Measurements from ENCODE around the gene KRT81. TPM values are rescaled to one million over a fixed set of nuclear protein-coding genes. Genes with fewer than 3 reads are reported as not detected.

KRT81 gene
- total RNA-seq, 1 experiment from 2014 or later: 2.5 TPM

GRCh38 chr12:52331039-52331438 lies 39.7 kb upstream of the KRT81 start:
- Histone ChIP-seq H3K4me1 (replicated peaks; ENCODE audit: insufficient read depth) (peaks cover 24% of the 10 kb centered on the region), H3F3A (ENCODE audit: insufficient read depth, low read depth) (0 out of 2 replicates have a peak, but pooled peaks cover 8% of the 10 kb centered on the region), H3K27me3 (ENCODE audit: insufficient read depth, low read depth) (no peaks in the 10 kb centered on the region), H3K9me3 (ENCODE audit: insufficient read depth, low read depth) (no peaks in the 10 kb centered on the region), H3K36me3 (ENCODE audit: low read depth) (no peaks in the 10 kb centered on the region), H4K20me1 (ENCODE audit: insufficient read depth) (no peaks in the 10 kb centered on the region), H3K79me2 (ENCODE audit: low read depth) (no peaks in the 10 kb centered on the region), H3K4me2 (no peak overlapping the region), H3K27ac (no peak overlapping the region), H3K9me2 (ENCODE audit: insufficient read depth) (no peaks in the 10 kb centered on the region), H2AFZ (no peak overlapping the region), H3K4me3 (no peak overlapping the region)
- BruUV-seq (replicated peaks): no TSS peak
- ChIA-PET CTCF (interaction anchor here (0.7 kb wide), 1 partner anchor 38 kb away, joined by 3 read pairs; no protein-coding TSS in a partner anchor), POLR2A (ENCODE audit: unreplicated experiment) (interaction anchor here (0.6 kb wide), 1 partner anchor 251 kb away, joined by 3 read pairs; no protein-coding TSS in a partner anchor)
- no peak for DNase-seq
- intact Hi-C loops (cut with micrococcal nuclease; ENCODE audit: unreplicated experiment): no loop called here
- TF ChIP-seq EZH2 (IDR thresholded peaks at IDR 0.05; ENCODE audit: low read depth) (no peak), CTCF (conservative IDR thresholded peaks at IDR 0.05) (no peak)

- Histone ChIP-seq H3K79me2 (ENCODE audit: low read depth) (no peaks in the 10 kb centered on the region), H3K27ac (0 out of 2 replicates have a peak overlapping the region, but pooled peaks have one; percentile 28), H3K9me2 (ENCODE audit: insufficient read depth) (no peaks in the 10 kb centered on the region), H3K4me2 (no peak overlapping the region), H3K9me3 (ENCODE audit: insufficient read depth, low read depth) (no peaks in the 10 kb centered on the region), H3K4me3 (no peak overlapping the region), H3F3A (ENCODE audit: insufficient read depth, low read depth) (no peaks in the 10 kb centered on the region), H3K36me3 (ENCODE audit: low read depth) (no peaks in the 10 kb centered on the region), H3K4me1 (replicated peaks; ENCODE audit: insufficient read depth) (peaks cover 15% of the 10 kb centered on the region), H2AFZ (no peak overlapping the region), H3K27me3 (ENCODE audit: insufficient read depth, low read depth) (no peaks in the 10 kb centered on the region), H4K20me1 (ENCODE audit: insufficient read depth) (no peaks in the 10 kb centered on the region)
- ChIA-PET POLR2A (ENCODE audit: unreplicated experiment) (interaction anchor here (0.6 to 1.7 kb wide), 7 partner anchors 9 to 577 kb away, joined by 3 to 8 read pairs (median 4); partner anchors contain the start of gene KRT8), CTCF (interaction anchor here (0.5 to 1.3 kb wide), 13 partner anchors 19 to 664 kb away, joined by 3 to 7 read pairs (median 4); no protein-coding TSS in a partner anchor)
- intact Hi-C loops (cut with micrococcal nuclease; ENCODE audit: unreplicated experiment): loop anchor here (1.0 to 5.0 kb wide), 9 partner anchors 44 to 552 kb away; no protein-coding TSS in a partner anchor
- DNase-seq: no peak
- no TSS peak for BruUV-seq (replicated peaks)
- TF ChIP-seq EZH2 (IDR thresholded peaks at IDR 0.05; ENCODE audit: low read depth): no peak
- no peak for TF ChIP-seq CTCF (conservative IDR thresholded peaks at IDR 0.05)
Measured at GRCh38 chr12:52327830-52328500, 36.6 kb upstream of the KRT81 start.

- intact Hi-C loops (cut with micrococcal nuclease; ENCODE audit: unreplicated experiment): loop anchor here (1.0 to 5.0 kb wide), 9 partner anchors 45 to 553 kb away; no protein-coding TSS in a partner anchor
- TF ChIP-seq EZH2 (IDR thresholded peaks at IDR 0.05; ENCODE audit: low read depth): no peak
- TF ChIP-seq CTCF (conservative IDR thresholded peaks at IDR 0.05): peak; percentile 85
- Histone ChIP-seq H3F3A (ENCODE audit: insufficient read depth, low read depth) (no peaks in the 10 kb centered on the region), H3K9me3 (ENCODE audit: insufficient read depth, low read depth) (no peaks in the 10 kb centered on the region), H3K27ac (no peak overlapping the region), H3K79me2 (ENCODE audit: low read depth) (no peaks in the 10 kb centered on the region), H3K9me2 (ENCODE audit: insufficient read depth) (no peaks in the 10 kb centered on the region), H2AFZ (no peak overlapping the region), H4K20me1 (ENCODE audit: insufficient read depth) (no peaks in the 10 kb centered on the region), H3K27me3 (ENCODE audit: insufficient read depth, low read depth) (no peaks in the 10 kb centered on the region), H3K4me3 (no peak overlapping the region), H3K4me1 (replicated peaks; ENCODE audit: insufficient read depth) (peaks cover 12% of the 10 kb centered on the region), H3K36me3 (ENCODE audit: low read depth) (no peaks in the 10 kb centered on the region), H3K4me2 (peak overlapping the region; percentile 56)
- CTCF ChIA-PET: interaction anchor here (0.6 to 1.5 kb wide), 15 partner anchors 19 to 552 kb away, joined by 3 to 7 read pairs (median 3); no protein-coding TSS in a partner anchor
- peak; percentile 86 to 94 for DNase-seq
- POLR2A ChIA-PET (ENCODE audit: unreplicated experiment): interaction anchor here (0.5 to 1.7 kb wide), 8 partner anchors 35 to 578 kb away, joined by 3 to 8 read pairs (median 4); partner anchors contain the start of gene KRT8
- BruUV-seq (replicated peaks): no TSS peak
Measured at GRCh38 chr12:52327052-52327829, 35.9 kb upstream of the KRT81 start.

All from PC-9 (cell line).